ENCODE results near the gene TMEM116. TPM values are rescaled to one million over a fixed set of nuclear protein-coding genes. Genes with fewer than 3 reads are reported as not detected.
"Not testable (repeated sequence)": the region's sequence is repeated elsewhere in the genome, so short reads cannot be mapped to it uniquely, and the experiment has no call there.

The TMEM116 gene
- polyA plus RNA-seq, 1 donor (not counting 4 experiments of a cell fraction or from before 2014, with no cell fraction given) = 7.7 TPM

DNA sequence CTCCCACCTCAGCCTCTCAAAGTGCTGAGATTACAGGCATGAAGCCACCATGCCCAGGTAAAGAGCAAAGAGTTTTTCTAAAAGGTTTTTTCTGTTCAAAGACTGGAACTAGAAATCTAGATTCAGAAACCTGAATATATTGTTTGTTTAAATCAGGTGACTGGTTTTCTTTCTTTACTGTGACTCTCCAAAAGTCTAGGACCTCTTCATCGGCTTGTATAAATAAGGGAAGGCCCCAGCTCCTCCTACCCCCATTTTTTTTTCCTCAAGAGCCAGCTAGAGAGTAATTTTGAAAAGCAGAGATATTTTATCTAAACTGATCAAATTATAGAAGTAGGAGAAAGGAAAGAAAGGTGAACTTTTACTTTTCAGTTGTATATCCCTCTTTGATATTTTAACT lies 48.0 kb downstream of the TMEM116 start:
- H3K79me2 ChIP-seq (ENCODE audit: control insufficient read depth, insufficient read depth, low read length) = no peaks in the 10 kb centered on the region
- no peak overlapping the region for H3K27ac ChIP-seq (ENCODE audit: control insufficient read depth, insufficient read depth, low read length)
- dilution Hi-C loops (cut with MboI; ENCODE audit: extremely low pct_ligation_motif_present, low sequenced_read_pairs) = no loop called here
- H3K9ac ChIP-seq (ENCODE audit: control insufficient read depth, extremely low read depth, insufficient read depth, low read length) = no peak overlapping the region
- no peak overlapping the region for H3K4me2 ChIP-seq (ENCODE audit: control insufficient read depth, extremely low read depth, insufficient read depth, low read depth, low read length)
- H2AFZ ChIP-seq (ENCODE audit: control insufficient read depth, low read length) = no peak overlapping the region
- no peaks in the 10 kb centered on the region for H3K9me3 ChIP-seq (ENCODE audit: control insufficient read depth, low read depth, low read length)
- H4K20me1 ChIP-seq (ENCODE audit: control insufficient read depth, extremely low read depth, insufficient read depth, low read length) = no peaks in the 10 kb centered on the region
- no peaks in the 10 kb centered on the region for H3K4me1 ChIP-seq (ENCODE audit: control insufficient read depth, extremely low read depth, insufficient read depth, low read length)
- H3K9me1 ChIP-seq (ENCODE audit: control insufficient read depth, extremely low read depth, insufficient read depth, low read length) = no peaks in the 10 kb centered on the region
- H3K36me3 ChIP-seq (ENCODE audit: control insufficient read depth in 2 of 2, extremely low read depth in 1 of 2, insufficient read depth in 2 of 2, low read length in 2 of 2) = no peaks in the 10 kb centered on the region
- no peak for FAIRE-seq
- no peak overlapping the region for H3K4me3 ChIP-seq (ENCODE audit: control insufficient read depth in 2 of 3, extremely low read depth in 1 of 3, insufficient read depth in 2 of 3, low read depth in 1 of 3, low read length in 3 of 3)
- no peak for TF ChIP-seq EZH2 (IDR thresholded peaks at IDR 0.05; ENCODE audit: low read length)
- no peak for TF ChIP-seq CTCF (optimal IDR thresholded peaks at IDR 0.05 in 1 of 3, IDR thresholded peaks at IDR 0.05 in 1 of 3, conservative IDR thresholded peaks at IDR 0.05 in 1 of 3; ENCODE audit: extremely low read depth in 1 of 3, insufficient read depth in 2 of 3, low read length in 3 of 3)
- H3K27me3 ChIP-seq (ENCODE audit: control insufficient read depth, extremely low read depth, insufficient read depth, low read length) = no peaks in the 10 kb centered on the region
- no peak for DNase-seq (ENCODE audit: low read depth, low spot score)

GRCh38 chr12:111959518-111959917 lies 53.4 kb downstream of the TMEM116 start:
- H3K9me1 ChIP-seq (ENCODE audit: control insufficient read depth, extremely low read depth, insufficient read depth, low read length); H3K9me3 ChIP-seq (ENCODE audit: control insufficient read depth, low read depth, low read length); H4K20me1 ChIP-seq (ENCODE audit: control insufficient read depth, extremely low read depth, insufficient read depth, low read length); H3K27me3 ChIP-seq (ENCODE audit: control insufficient read depth, extremely low read depth, insufficient read depth, low read length); FAIRE-seq; DNase-seq (ENCODE audit: low read depth, low spot score); H3K4me2 ChIP-seq (ENCODE audit: control insufficient read depth, extremely low read depth, insufficient read depth, low read depth, low read length); H2AFZ ChIP-seq (ENCODE audit: control insufficient read depth, low read length); H3K4me1 ChIP-seq (ENCODE audit: control insufficient read depth, extremely low read depth, insufficient read depth, low read length); H3K27ac ChIP-seq (ENCODE audit: control insufficient read depth, insufficient read depth, low read length); H3K9ac ChIP-seq (ENCODE audit: control insufficient read depth, extremely low read depth, insufficient read depth, low read length); H3K36me3 ChIP-seq (ENCODE audit: control insufficient read depth in 2 of 2, extremely low read depth in 1 of 2, insufficient read depth in 2 of 2, low read length in 2 of 2); H3K4me3 ChIP-seq (ENCODE audit: control insufficient read depth in 2 of 3, extremely low read depth in 1 of 3, insufficient read depth in 2 of 3, low read depth in 1 of 3, low read length in 3 of 3); H3K79me2 ChIP-seq (ENCODE audit: control insufficient read depth, insufficient read depth, low read length); dilution Hi-C loops (cut with MboI; ENCODE audit: extremely low pct_ligation_motif_present, low sequenced_read_pairs): not testable (repeated sequence)

DNA sequence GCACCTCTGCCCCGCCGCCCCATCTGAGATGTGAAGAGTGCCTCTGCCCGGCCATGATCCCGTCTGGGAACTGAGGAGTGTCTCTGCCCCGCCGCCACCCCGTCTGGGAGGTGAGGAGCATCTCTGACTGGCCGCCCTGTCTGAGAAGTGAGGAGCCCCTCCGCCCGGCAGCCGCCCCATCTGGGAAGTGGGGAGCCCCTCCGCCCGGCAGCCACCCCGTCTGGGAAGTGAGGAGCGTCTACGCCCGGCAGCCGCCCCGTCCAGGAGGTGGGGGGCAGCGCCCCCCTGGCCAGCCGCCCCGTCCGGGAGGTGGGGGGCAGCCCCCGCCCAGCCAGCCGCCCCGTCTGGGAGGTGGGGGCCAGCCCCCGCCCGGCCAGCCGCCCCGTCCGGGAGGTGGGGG lies 55.7 kb downstream of the TMEM116 start:
- dilution Hi-C loops (cut with MboI; ENCODE audit: extremely low pct_ligation_motif_present, low sequenced_read_pairs); H3K4me1 ChIP-seq (ENCODE audit: control insufficient read depth, extremely low read depth, insufficient read depth, low read length); H3K9me1 ChIP-seq (ENCODE audit: control insufficient read depth, extremely low read depth, insufficient read depth, low read length); H3K4me3 ChIP-seq (ENCODE audit: control insufficient read depth in 2 of 3, extremely low read depth in 1 of 3, insufficient read depth in 2 of 3, low read depth in 1 of 3, low read length in 3 of 3); H3K9me3 ChIP-seq (ENCODE audit: control insufficient read depth, low read depth, low read length); DNase-seq (ENCODE audit: low read depth, low spot score); H3K9ac ChIP-seq (ENCODE audit: control insufficient read depth, extremely low read depth, insufficient read depth, low read length); H3K36me3 ChIP-seq (ENCODE audit: control insufficient read depth in 2 of 2, extremely low read depth in 1 of 2, insufficient read depth in 2 of 2, low read length in 2 of 2); FAIRE-seq; H3K27me3 ChIP-seq (ENCODE audit: control insufficient read depth, extremely low read depth, insufficient read depth, low read length); H3K27ac ChIP-seq (ENCODE audit: control insufficient read depth, insufficient read depth, low read length); H3K79me2 ChIP-seq (ENCODE audit: control insufficient read depth, insufficient read depth, low read length); H4K20me1 ChIP-seq (ENCODE audit: control insufficient read depth, extremely low read depth, insufficient read depth, low read length); H2AFZ ChIP-seq (ENCODE audit: control insufficient read depth, low read length); H3K4me2 ChIP-seq (ENCODE audit: control insufficient read depth, extremely low read depth, insufficient read depth, low read depth, low read length): not testable (repeated sequence)
